WTC11 (cell line): Measurements from ENCODE around the gene EHD1. TPM values are rescaled to one million over a fixed set of nuclear protein-coding genes. Genes with fewer than 3 reads are reported as not detected.
A peak's percentile ranks its signal among the peaks of the same experiment; 100 is the strongest.

ENCODE experiments used
- ATAC-seq: fragments of 200-7000 bp; cut with Tn5 transposase; 2 replicates; pipeline ENCODE4 v1.10.0; 2021; ENCODE audit warnings: mild to moderate bottlenecking, moderate library complexity
- CTCF ChIA-PET: fragments of 300-600 bp; sonication (Branson Sonifier 250); formaldehyde crosslinking; loops from one replicate; lab custom pipeline; 2021; ENCODE audit warnings: antibody characterized with exemption; lab: Charles Lee
- POLR2A ChIA-PET: fragments of 350-600 bp; sonication (Branson Sonifier 250); formaldehyde crosslinking; loops from one replicate; lab custom pipeline; 2021; ENCODE audit warnings: antibody characterized with exemption; lab: Charles Lee
- DNase-seq: peaks from one replicate; pipeline ENCODE4 v3.0.0; 2021; ENCODE audit warnings: low spot score
- H3K27ac Mint-ChIP-seq: 2 replicates; pipeline ENCODE4 v1.8.0; 2021; ENCODE audit warnings: mixed read lengths
- H3K27me3 Mint-ChIP-seq: 2 replicates; pipeline ENCODE4 v1.8.0; 2021; ENCODE audit warnings: low read depth, mild to moderate bottlenecking, moderate library complexity, mixed read lengths
- H3K36me3 Mint-ChIP-seq: 2 replicates; pipeline ENCODE4 v1.8.0; 2021; ENCODE audit warnings: mixed read lengths
- H3K4me1 Mint-ChIP-seq: 2 replicates; pipeline ENCODE4 v1.8.0; 2022; ENCODE audit warnings: mixed read lengths
- H3K4me3 Mint-ChIP-seq: 2 replicates; pipeline ENCODE4 v1.8.0; 2021; ENCODE audit warnings: mild to moderate bottlenecking, moderate library complexity, mixed read lengths
- H3K9me3 Mint-ChIP-seq: 2 replicates; pipeline ENCODE4 v1.8.0; 2021; ENCODE audit warnings: mixed read lengths
- CREM ChIP-seq: sonication (generic); formaldehyde crosslinking; IDR thresholded peaks from 2 replicates; pipeline ENCODE4 v1.8.1; 2022; ENCODE audit warnings: mild to moderate bottlenecking, missing genetic modification reagents, moderate library complexity
- ETV6 ChIP-seq: sonication (generic); formaldehyde crosslinking; IDR thresholded peaks from 2 replicates; pipeline ENCODE4 v1.8.1; 2022; ENCODE audit warnings: mild to moderate bottlenecking, missing genetic modification reagents
- FOXJ3 ChIP-seq: sonication (generic); formaldehyde crosslinking; IDR thresholded peaks from 2 replicates; pipeline ENCODE4 v1.9.0; 2021; ENCODE audit warnings: missing genetic modification reagents, mild to moderate bottlenecking, borderline replicate concordance
- FOXK1 ChIP-seq: sonication (generic); formaldehyde crosslinking; IDR thresholded peaks from 2 replicates; pipeline ENCODE4 v1.8.0; 2022; ENCODE audit warnings: mild to moderate bottlenecking, moderate library complexity, missing genetic modification reagents
- FOXP4 ChIP-seq: sonication (generic); formaldehyde crosslinking; IDR thresholded peaks from 2 replicates; pipeline ENCODE4 v1.8.0; 2022; ENCODE audit warnings: mild to moderate bottlenecking, missing genetic modification reagents
- HMGXB4 ChIP-seq: sonication (generic); formaldehyde crosslinking; IDR thresholded peaks from 2 replicates; pipeline ENCODE4 v1.8.1; 2023; ENCODE audit warnings: mild to moderate bottlenecking, moderate library complexity, missing genetic modification reagents
- MXD4 ChIP-seq: fragments of 250-450 bp; sonication (Bioruptor Pico); IDR thresholded peaks from 2 replicates; pipeline ENCODE4 v1.8.0; 2021; ENCODE audit warnings: mild to moderate bottlenecking, moderate library complexity, borderline replicate concordance
- NR2C2 ChIP-seq: sonication (generic); formaldehyde crosslinking; IDR thresholded peaks from 2 replicates; pipeline ENCODE4 v1.8.0; 2022; ENCODE audit warnings: mild to moderate bottlenecking, missing genetic modification reagents
- SP1 ChIP-seq: sonication (generic); formaldehyde crosslinking; conservative IDR thresholded peaks from 2 replicates; pipeline ENCODE4 v1.8.1; 2022; ENCODE audit warnings: missing genetic modification reagents
- TEAD1 ChIP-seq: sonication (generic); formaldehyde crosslinking; IDR thresholded peaks from 2 replicates; pipeline ENCODE4 v1.8.0; 2022; ENCODE audit warnings: mild to moderate bottlenecking, missing genetic modification reagents
- TEAD4 ChIP-seq: sonication (generic); formaldehyde crosslinking; IDR thresholded peaks from 2 replicates; pipeline ENCODE4 v1.8.0; 2022; ENCODE audit warnings: mild to moderate bottlenecking, missing genetic modification reagents
- USF2 ChIP-seq: sonication (generic); formaldehyde crosslinking; IDR thresholded peaks from 2 replicates; pipeline ENCODE4 v1.8.1; 2023; ENCODE audit warnings: mild to moderate bottlenecking, missing genetic modification reagents, moderate library complexity
- ZNF121 ChIP-seq: sonication (generic); formaldehyde crosslinking; IDR thresholded peaks from 2 replicates; pipeline ENCODE4 v1.8.0; 2023; ENCODE audit warnings: missing genetic modification reagents
- ZNF263 ChIP-seq: sonication (generic); formaldehyde crosslinking; IDR thresholded peaks from 2 replicates; pipeline ENCODE4 v1.8.1; 2022; ENCODE audit warnings: low read depth, mild to moderate bottlenecking, moderate library complexity, missing genetic modification reagents
- ZNF532 ChIP-seq: fragments of 250-450 bp; sonication (Bioruptor Pico); IDR thresholded peaks from 2 replicates; pipeline ENCODE4 v1.9.0; 2021; ENCODE audit warnings: mild to moderate bottlenecking, borderline replicate concordance
- total RNA-seq: library from RNA; stranded (reverse); gene quantifications from 3 replicates; pipeline ENCODE4 v1.2.3, GENCODE V29; 2021
- TF ChIP-seq, protein P1 (sequence below): sonication (generic); formaldehyde crosslinking; IDR thresholded peaks from 2 replicates; pipeline ENCODE4 v1.8.0; 2022; ENCODE audit warnings: mild to moderate bottlenecking, missing genetic modification reagents
- TF ChIP-seq, protein P2 (sequence below): sonication (generic); formaldehyde crosslinking; IDR thresholded peaks from 2 replicates; pipeline ENCODE4 v1.8.1; 2022; ENCODE audit warnings: mild to moderate bottlenecking, moderate library complexity, missing genetic modification reagents
- TF ChIP-seq, protein P3 (sequence below): sonication (generic); formaldehyde crosslinking; IDR thresholded peaks from 2 replicates; pipeline ENCODE4 v1.8.0; 2022; ENCODE audit warnings: mild to moderate bottlenecking, missing genetic modification reagents

The EHD1 gene
- total RNA-seq, 1 experiment from 2014 or later: 38.1 TPM

- H3K27ac Mint-ChIP-seq: peak within 1 kb of the TSS; percentile 85
- H3K27me3 Mint-ChIP-seq: no peaks in the 10 kb centered on the region
- CTCF ChIA-PET: interaction anchor here (0.5 to 3.8 kb wide), 10 partner anchors 11 to 455 kb away, joined by 3 to 28 read pairs (median 5); partner anchors contain the start of gene SF1
- H3K9me3 Mint-ChIP-seq: no peaks in the 10 kb centered on the region
- peaks cover 6% of the 10 kb centered on the region; the same call in 1 of the 2 replicates for H3K4me1 Mint-ChIP-seq
- H3K4me3 Mint-ChIP-seq: peak within 1 kb of the TSS; percentile 91
- DNase-seq (peak; percentile 98), ATAC-seq (peak; percentile 99)
- POLR2A ChIA-PET: interaction anchor here (1.5 kb wide), 1 partner anchor 31 kb away, joined by 4 read pairs; no protein-coding TSS in a partner anchor
- H3K36me3 Mint-ChIP-seq: peaks cover 15% of the 10 kb centered on the region; the same call in 1 of the 2 replicates
- TF ChIP-seq FOXP4 (CRISPR knock-in tag) (no peak), ETV6 (0 out of 2 replicates have a peak, but pooled peaks have one; percentile 6), TEAD1 (CRISPR knock-in tag) (peak; percentile 29; the same call in 1 of the 2 replicates), ZNF263 (CRISPR knock-in tag) (no peak), FOXK1 (CRISPR knock-in tag) (peak; percentile 63), HMGXB4 (CRISPR knock-in tag) (no peak), SP1 (CRISPR knock-in tag) (peak; percentile 92), FOXJ3 (CRISPR knock-in tag) (no peak), USF2 (CRISPR knock-in tag) (peak; percentile 20; the same call in 1 of the 2 replicates), ZNF121 (CRISPR knock-in tag) (no peak), MXD4 (no peak), CREM (no peak), TEAD4 (no peak)
- TF ChIP-seq, protein P1, sequence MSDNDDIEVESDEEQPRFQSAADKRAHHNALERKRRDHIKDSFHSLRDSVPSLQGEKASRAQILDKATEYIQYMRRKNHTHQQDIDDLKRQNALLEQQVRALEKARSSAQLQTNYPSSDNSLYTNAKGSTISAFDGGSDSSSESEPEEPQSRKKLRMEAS (CRISPR knock-in tag): no peak
- TF ChIP-seq, protein P2, sequence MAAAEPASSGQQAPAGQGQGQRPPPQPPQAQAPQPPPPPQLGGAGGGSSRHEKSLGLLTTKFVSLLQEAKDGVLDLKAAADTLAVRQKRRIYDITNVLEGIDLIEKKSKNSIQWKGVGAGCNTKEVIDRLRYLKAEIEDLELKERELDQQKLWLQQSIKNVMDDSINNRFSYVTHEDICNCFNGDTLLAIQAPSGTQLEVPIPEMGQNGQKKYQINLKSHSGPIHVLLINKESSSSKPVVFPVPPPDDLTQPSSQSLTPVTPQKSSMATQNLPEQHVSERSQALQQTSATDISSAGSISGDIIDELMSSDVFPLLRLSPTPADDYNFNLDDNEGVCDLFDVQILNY (CRISPR knock-in tag): no peak; the same call in 1 of the 2 replicates
- TF ChIP-seq, protein P3, sequence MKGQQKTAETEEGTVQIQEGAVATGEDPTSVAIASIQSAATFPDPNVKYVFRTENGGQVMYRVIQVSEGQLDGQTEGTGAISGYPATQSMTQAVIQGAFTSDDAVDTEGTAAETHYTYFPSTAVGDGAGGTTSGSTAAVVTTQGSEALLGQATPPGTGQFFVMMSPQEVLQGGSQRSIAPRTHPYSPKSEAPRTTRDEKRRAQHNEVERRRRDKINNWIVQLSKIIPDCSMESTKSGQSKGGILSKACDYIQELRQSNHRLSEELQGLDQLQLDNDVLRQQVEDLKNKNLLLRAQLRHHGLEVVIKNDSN (CRISPR knock-in tag): peak; percentile 12; the same call in 1 of the 2 replicates
Observed at GRCh38 chr11:64810271-64810890, 68.0 kb downstream of the EHD1 start, which contains the start of gene MEN1. TSS of gene MEN1 (minus strand) at chr11:64810551. CDS start at chr11:64810109, 442 bp downstream.

GRCh38 chr11:64809781-64810241, 68.6 kb downstream of the EHD1 start:
- H3K27ac Mint-ChIP-seq: peak overlapping the region; percentile 85
- H3K27me3 Mint-ChIP-seq: no peaks in the 10 kb centered on the region
- H3K9me3 Mint-ChIP-seq: no peaks in the 10 kb centered on the region
- ATAC-seq: peak; percentile 12
- H3K4me3 Mint-ChIP-seq: peak overlapping the region; percentile 91
- ChIA-PET CTCF (interaction anchor here (1.0 to 3.8 kb wide), 8 partner anchors 10 to 455 kb away, joined by 4 to 28 read pairs (median 6); partner anchors contain the start of gene SF1), POLR2A (interaction anchor here (1.5 kb wide), 1 partner anchor 31 kb away, joined by 4 read pairs; no protein-coding TSS in a partner anchor)
- peaks cover 15% of the 10 kb centered on the region; the same call in 1 of the 2 replicates for H3K36me3 Mint-ChIP-seq
- DNase-seq: peak; percentile 63
- H3K4me1 Mint-ChIP-seq: peaks cover 6% of the 10 kb centered on the region; the same call in 1 of the 2 replicates
- TF ChIP-seq ZNF532 (CRISPR knock-in tag): no peak
- no peak for TF ChIP-seq NR2C2 (CRISPR knock-in tag)
